ENCODE results near the gene ZNF664.

DNA sequence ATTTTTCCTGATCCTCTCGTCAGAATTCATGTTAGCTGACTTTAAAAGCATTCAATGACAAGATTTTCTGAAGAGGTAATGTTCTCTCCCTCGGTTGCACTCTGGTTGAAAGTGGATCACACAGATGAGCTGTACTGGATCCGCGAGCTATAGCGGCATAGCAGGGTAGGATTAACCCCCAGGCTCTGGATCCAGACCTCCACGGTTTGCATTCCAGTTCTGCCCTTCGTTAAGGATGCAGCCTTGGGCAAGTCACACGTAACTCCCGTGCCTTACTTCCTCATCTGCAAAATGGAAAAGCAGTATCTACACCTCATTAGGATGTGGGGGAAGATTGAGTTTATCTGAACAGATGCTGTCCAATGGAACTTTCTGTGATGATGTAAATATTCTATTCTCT is 14.1 kb upstream of the ZNF664 start:
- no peak for TF ChIP-seq EZH2 (IDR thresholded peaks at IDR 0.05; ENCODE audit: borderline replicate concordance, low read depth, low read length, severe bottlenecking)
- TF ChIP-seq, protein P1, sequence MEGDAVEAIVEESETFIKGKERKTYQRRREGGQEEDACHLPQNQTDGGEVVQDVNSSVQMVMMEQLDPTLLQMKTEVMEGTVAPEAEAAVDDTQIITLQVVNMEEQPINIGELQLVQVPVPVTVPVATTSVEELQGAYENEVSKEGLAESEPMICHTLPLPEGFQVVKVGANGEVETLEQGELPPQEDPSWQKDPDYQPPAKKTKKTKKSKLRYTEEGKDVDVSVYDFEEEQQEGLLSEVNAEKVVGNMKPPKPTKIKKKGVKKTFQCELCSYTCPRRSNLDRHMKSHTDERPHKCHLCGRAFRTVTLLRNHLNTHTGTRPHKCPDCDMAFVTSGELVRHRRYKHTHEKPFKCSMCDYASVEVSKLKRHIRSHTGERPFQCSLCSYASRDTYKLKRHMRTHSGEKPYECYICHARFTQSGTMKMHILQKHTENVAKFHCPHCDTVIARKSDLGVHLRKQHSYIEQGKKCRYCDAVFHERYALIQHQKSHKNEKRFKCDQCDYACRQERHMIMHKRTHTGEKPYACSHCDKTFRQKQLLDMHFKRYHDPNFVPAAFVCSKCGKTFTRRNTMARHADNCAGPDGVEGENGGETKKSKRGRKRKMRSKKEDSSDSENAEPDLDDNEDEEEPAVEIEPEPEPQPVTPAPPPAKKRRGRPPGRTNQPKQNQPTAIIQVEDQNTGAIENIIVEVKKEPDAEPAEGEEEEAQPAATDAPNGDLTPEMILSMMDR (IDR thresholded peaks at IDR 0.05; ENCODE audit: borderline replicate concordance, extremely low read depth, low read length, poor library complexity, severe bottlenecking): no peak

Measured in DND-41 (cell line).